Mononuclear cell (primary cell): ENCODE results near the gene SDCCAG8. TPM values are rescaled to one million over a fixed set of nuclear protein-coding genes. Genes with fewer than 3 reads are reported as not detected.

Experiments used
- H3K27me3 ChIP-seq: 2 replicates; pipeline ENCODE4 v1.6.0; 2011; ENCODE audit warnings: low read length, control low read depth; ENCODE audit not compliant: insufficient read depth
- H3K4me1 ChIP-seq: 2 replicates; pipeline ENCODE4 v1.5.1; 2011; ENCODE audit warnings: mild to moderate bottlenecking, low read length, control low read depth; ENCODE audit not compliant: insufficient read depth
- H3K4me3 ChIP-seq: 2 replicates; pipeline ENCODE4 v1.5.1; 2011; ENCODE audit warnings: mild to moderate bottlenecking, low read length, moderate library complexity
- H3K9me3 ChIP-seq: 2 replicates; pipeline ENCODE4 v1.5.1; 2011; ENCODE audit warnings: low read depth, mild to moderate bottlenecking, control low read depth, low read length
- total RNA-seq: library from RNA; depleted of rRNA; stranded (reverse); fragments of >200 nt; gene quantifications from one replicate; pipeline ENCODE4 v1.2.3, GENCODE V29; 2012

Gene SDCCAG8
- total RNA-seq, 1 donor: 29.3 TPM

DNA sequence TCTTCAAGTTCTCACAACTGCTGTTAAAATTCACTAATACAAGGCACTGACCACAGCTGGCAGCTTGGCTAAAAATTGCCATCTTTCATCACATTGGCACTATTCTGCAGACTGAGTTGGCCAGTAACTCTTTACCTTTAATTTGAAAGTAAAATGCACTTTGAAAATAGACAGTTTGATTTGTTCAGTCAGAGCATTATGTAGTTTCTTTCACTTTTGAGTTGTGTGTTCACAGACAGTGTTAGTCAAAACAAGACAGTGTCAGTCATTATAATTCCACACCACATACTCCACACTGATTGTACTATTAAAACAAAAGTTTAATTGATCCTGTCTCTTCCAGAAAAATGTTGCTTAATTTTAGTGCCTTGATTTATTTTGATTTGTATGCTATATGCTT lies 160.7 kb downstream of the SDCCAG8 start:
- Histone ChIP-seq H3K4me3 (no peak overlapping the region), H3K27me3 (no peaks in the 10 kb centered on the region), H3K4me1 (peaks cover 15% of the 10 kb centered on the region), H3K9me3 (no peaks in the 10 kb centered on the region)

DNA sequence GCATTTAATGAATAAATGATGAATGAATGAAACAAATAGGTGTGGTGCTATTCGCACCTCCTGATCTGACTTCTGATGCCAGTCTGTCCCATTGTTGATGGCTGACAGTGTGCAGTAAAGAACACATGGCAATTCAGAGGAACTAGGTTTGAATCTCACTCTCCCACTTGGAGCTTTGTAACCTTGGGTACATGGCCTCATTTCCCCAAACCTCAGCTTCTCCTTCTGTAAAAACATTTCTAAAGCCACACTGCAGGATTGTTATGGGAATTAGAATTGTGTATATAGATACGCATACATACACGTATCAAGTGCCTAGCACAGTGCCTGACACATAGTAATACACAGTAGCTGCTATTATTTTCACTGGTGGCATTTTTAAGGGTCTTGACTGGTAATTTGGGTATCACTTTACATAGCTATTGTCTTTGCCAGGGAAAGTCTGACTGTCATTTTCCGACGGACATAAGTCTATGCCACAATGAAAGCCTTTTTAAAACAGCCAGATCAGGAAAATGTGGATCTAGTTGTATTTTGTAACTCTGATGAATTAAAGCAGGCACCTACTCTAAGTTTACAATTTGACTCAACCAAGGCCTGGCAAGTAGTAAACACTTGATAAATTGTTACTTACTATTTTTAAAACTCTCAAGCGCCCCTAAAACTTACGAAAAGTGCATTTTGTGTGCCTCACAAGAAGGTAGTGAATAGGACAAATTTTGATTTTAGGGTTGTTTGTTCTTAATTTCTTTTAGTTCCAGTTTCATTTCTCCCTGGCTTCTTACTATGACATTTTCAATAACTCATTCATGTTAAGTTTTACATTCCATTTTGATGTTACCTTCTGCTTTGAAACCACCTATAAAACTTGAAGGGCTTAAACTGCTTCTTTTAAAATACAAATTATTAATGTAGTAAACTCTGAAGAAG lies 164.4 kb downstream of the SDCCAG8 start:
- H3K4me3 ChIP-seq: no peak overlapping the region
- peaks cover 22% of the 10 kb centered on the region for H3K4me1 ChIP-seq

DNA sequence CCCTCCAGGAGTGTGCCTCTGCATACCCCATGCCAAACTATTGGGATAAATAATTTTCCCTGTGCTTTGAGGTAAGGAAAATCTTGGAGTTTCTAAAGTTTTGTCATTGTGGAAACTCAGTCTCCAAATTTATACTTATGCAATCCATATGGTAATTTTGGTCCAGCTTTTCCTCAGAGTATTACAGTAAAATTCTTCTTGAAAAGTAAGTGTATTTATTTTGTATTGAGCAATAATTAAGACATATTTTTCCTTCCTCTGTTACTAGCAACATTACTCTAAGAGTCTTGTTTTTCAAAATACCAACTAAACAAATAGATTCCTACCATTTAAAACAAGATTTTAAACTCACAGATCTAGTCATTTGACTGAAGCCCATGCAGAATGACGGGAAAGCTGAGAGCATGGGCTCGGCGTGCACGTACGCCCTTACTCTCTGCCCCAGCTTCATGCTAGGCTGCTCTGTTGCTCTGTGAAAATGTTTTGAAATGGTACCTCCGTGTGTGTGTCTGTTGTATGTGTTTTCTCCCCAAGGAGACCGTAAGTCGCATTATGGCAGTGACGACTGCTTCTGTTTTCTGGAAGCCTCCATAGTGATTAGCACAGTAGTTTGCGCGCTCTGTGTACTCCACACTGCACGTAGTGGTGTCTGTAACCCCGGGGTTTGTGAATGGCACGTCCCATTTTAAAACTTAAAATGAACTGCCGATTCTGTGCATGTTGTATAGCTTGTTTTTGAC lies 165.3 kb downstream of the SDCCAG8 start:
- Histone ChIP-seq H3K9me3 (no peaks in the 10 kb centered on the region), H3K4me1 (peaks cover 22% of the 10 kb centered on the region), H3K4me3 (no peak overlapping the region), H3K27me3 (no peaks in the 10 kb centered on the region)

More for the DNA sequence above, 164.4 kb downstream of the SDCCAG8 start:
- Histone ChIP-seq H3K9me3 (no peaks in the 10 kb centered on the region), H3K27me3 (no peaks in the 10 kb centered on the region)

DNA sequence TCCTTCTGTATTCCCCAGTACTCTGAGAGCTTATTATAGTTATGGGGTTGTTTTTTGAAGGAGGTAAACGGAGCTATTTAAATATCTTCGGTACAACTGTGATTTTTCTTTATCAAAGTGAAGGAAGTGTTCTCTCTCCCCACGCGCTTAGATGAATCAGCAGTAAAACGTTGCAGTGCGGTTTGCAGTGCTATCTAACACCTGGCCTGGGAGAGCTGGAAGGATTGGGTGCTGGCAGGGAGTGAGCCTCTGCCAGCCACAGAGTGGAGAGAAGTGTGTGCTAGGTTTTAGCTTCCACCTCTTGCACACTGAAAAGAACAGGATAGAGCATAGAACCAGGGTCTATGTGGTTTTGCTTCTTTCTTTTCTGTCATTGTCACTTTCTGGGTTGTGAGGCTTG lies 165.9 kb downstream of the SDCCAG8 start:
- H3K4me1 ChIP-seq: peaks cover 22% of the 10 kb centered on the region
- H3K27me3 ChIP-seq: no peaks in the 10 kb centered on the region
- H3K9me3 ChIP-seq: no peaks in the 10 kb centered on the region
- H3K4me3 ChIP-seq: no peak overlapping the region

DNA sequence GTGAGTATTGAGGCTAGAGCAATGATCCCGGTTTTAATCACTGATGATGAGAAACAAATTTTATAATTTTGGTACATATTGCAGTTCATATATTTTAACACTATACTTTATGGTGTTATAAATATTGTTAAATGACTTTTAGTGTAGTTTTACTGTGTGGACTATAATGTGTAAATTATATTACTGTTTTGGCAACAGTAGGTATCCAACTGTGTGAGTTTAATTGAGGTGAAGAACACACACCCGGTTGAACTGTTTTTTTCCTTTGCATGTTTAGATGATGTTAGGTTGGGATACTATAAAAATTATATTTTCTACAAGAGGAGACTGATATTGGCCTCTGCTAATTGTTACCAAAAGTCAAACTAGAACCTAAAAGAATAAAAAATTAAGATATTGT lies 166.5 kb downstream of the SDCCAG8 start:
- Histone ChIP-seq H3K9me3 (no peaks in the 10 kb centered on the region), H3K4me1 (peaks cover 22% of the 10 kb centered on the region), H3K27me3 (no peaks in the 10 kb centered on the region), H3K4me3 (no peak overlapping the region)

DNA sequence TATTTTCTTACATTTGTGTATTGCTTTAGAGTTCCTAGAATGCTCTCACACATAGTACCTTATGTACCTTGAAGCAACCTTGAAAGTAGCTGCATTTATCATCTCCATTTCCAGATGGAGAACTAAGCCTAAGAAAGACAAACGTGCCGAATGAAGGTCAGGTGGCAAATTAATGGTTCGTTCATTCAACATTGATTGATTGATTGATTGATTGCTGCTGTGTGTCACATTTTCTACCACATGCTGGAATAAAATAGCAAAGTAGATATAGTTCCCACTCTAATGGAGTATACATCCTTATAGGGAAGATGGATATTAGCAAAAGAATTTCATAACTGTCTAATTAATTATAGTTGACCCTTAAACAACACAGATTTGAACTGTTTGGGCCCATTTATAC lies 172.2 kb downstream of the SDCCAG8 start:
- H3K27me3 ChIP-seq: no peaks in the 10 kb centered on the region
- H3K9me3 ChIP-seq: no peaks in the 10 kb centered on the region
- H3K4me3 ChIP-seq: no peak overlapping the region
- H3K4me1 ChIP-seq: no peaks in the 10 kb centered on the region

DNA sequence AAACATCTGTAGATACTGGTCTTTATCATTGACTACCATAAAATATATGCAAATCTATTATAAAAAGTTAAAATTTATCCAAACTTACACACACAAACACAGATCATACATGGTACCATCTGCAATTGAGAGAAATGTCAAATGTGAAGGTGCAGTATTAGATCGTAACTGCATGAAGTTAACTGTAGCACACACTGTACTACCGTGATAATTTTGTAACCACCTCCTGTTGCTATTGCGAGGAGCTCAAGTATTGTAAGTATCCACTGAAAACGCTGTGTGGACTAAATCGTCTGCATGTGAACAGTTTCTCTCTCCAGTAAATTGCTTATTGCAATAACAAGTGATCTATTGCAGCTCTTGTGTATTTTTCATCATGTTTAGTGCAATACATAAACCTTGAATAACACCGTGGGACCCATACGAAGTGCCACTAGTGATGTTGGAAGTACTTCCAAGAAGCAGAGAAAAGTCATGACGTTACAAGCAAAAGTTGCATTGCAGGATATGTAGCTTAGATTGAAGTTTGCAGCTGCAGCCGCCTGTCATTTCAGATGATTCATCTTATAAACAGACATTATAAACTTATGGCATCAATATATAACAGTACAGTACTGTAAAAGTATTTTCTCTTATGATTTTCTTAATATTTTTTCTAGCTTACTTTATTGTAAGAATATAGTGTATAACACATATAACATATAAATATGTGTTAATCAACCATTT lies 172.9 kb downstream of the SDCCAG8 start:
- Histone ChIP-seq H3K9me3 (no peaks in the 10 kb centered on the region), H3K4me3 (no peak overlapping the region), H3K27me3 (no peaks in the 10 kb centered on the region), H3K4me1 (no peaks in the 10 kb centered on the region)

DNA sequence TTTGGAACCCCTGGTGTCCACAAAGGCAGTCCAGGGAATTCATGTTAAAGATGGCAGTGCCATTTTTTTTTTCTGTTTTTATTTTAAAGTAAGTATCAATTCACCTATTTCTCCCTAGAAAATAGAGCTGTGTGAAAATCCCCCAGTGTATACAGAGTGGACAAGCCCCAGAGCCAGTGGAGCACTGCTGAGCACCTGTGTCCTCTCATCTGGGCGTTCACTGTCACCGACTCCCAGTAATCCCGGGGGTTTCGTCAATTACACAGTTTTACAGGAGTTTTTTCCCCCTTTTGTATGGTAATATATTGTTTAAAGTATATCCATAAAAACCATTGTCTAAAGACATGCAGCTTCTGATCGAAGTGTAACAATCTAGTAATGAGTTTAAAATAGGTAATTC lies 175.8 kb downstream of the SDCCAG8 start:
- Histone ChIP-seq H3K4me3 (no peak overlapping the region), H3K27me3 (no peaks in the 10 kb centered on the region)

DNA sequence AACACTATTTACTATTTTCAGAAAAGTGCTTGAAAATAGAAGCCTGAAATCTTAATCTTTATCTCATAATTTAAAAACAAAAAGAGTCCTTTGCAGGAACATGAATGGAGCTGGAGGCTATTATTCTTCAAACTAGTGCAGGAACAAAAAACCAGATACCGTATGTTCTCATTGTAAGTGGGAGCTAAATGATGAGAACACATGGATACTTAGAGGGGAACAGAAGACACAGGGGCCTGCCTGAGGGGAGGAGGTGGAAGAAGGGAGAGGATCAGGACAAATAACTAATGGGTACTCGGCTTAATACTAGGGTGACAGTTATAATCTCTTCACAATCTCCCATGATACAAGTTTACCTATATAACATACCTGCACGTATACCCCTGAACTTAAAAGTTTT lies 176.3 kb downstream of the SDCCAG8 start:
- H3K9me3 ChIP-seq: no peaks in the 10 kb centered on the region
- no peaks in the 10 kb centered on the region for H3K27me3 ChIP-seq
- no peak overlapping the region for H3K4me3 ChIP-seq
- no peaks in the 10 kb centered on the region for H3K4me1 ChIP-seq

More for the DNA sequence above, 175.8 kb downstream of the SDCCAG8 start:
- Histone ChIP-seq H3K9me3 (no peaks in the 10 kb centered on the region), H3K4me1 (no peaks in the 10 kb centered on the region)

DNA sequence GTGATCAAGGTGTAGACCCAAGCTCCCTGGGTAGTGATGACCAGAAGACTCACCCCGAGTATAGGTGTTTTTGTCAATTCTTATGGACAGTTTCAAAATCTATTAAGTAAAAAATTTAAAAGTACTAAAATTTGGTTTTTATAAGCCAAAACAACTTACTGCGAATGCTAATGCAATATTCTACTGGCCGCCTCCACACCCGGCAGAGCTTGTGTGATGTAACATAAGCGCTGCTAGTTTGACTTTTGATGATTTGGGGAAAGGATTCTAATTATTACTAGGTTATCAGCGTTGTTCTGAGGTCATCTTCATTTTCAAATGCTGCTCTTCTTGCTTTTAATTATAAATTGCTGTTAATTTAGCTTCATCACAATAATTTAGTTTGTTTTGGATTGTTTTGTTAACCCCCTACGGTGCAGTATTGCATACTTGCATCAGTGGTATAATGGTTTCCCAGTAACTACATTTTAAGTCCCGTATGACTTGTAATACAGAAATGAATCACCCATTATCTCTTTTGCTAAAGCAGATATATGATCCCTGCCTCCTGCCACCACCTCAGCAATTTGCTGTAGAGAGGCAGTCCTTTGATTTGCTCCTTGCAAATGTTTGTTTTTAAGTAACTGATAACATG lies 178.0 kb downstream of the SDCCAG8 start:
- Histone ChIP-seq H3K4me3 (no peak overlapping the region), H3K4me1 (no peaks in the 10 kb centered on the region), H3K9me3 (no peaks in the 10 kb centered on the region), H3K27me3 (no peaks in the 10 kb centered on the region)

DNA sequence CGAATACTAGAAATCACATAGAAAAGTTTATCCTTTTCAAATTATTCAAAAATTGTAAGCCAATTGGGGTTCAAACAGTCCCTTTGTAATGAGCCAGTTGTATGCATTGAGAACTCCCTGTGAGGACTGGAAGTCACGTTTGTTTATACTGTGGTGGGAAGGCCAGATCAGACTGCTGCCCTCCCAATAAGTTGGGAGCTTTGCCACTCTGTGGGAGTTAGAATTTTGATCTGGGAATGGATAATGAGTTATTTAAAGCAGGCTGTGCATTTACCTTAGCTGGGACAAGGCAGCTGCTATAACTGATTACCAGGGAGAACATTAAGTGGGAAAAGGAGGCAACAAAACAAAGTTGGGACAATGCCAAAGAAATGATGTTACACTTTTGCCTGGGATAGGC lies 178.8 kb downstream of the SDCCAG8 start:
- Histone ChIP-seq H3K4me3 (no peak overlapping the region), H3K27me3 (no peaks in the 10 kb centered on the region), H3K9me3 (no peaks in the 10 kb centered on the region), H3K4me1 (no peaks in the 10 kb centered on the region)

DNA sequence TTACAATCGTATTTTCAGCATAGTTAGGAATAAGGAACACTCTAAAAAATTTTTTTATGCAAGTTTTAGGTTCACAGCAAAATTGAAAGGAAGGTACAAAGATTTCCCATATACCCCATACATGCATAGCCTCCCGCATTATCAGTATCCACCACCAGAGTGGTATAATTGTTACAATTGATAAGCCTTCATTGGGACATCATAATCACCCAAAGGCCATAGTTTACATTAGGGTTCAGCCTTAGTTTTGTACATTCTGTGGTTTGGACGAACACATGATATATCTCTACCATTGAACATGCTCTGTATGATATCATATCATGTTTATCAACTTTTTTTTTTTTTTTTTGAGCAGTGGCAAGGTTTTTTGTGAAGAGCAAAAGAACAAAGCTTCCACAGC lies 180.0 kb downstream of the SDCCAG8 start:
- no peaks in the 10 kb centered on the region for H3K4me1 ChIP-seq
- no peaks in the 10 kb centered on the region for H3K27me3 ChIP-seq
- H3K9me3 ChIP-seq: no peaks in the 10 kb centered on the region
- H3K4me3 ChIP-seq: no peak overlapping the region

DNA sequence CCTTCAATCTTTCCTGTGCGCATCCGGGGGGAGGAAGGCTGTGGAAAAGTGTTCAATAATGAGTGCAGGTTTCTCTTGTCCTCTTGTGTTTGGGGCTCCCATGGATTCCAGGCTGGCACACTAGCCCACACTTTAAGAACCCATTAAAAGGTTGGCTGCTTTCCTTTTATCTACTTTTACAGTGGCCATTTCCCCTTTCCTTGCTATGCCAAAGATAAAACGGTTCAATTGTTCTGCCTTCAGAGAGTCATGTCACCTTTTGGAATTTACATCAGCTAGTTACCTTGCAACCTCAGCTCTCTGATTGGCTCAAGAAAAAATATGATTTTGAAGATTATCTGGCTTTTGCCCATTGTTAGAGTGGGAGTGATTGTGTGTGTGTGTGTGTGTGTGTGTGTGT lies 182.3 kb downstream of the SDCCAG8 start:
- H3K4me1 ChIP-seq: no peaks in the 10 kb centered on the region
- no peak overlapping the region for H3K4me3 ChIP-seq
- H3K9me3 ChIP-seq: no peaks in the 10 kb centered on the region
- no peaks in the 10 kb centered on the region for H3K27me3 ChIP-seq

DNA sequence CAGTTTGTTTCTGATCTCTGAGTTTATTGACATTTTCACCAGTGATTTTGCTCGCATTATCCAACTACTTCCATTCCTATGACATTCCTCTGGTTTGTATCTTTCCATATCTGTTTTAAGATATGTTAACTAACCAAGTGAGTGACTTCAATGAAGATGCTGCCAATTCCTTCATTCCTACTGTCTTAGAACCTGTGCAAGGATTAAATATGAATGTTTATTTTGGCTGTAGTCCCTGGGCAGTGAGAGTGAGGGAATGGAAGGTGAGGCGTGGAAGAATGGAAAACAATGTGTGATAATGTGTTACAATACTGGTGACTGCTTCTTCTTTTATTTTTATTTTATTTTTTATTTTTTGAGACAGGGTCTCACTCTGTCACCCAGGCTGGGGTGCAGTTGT lies 183.0 kb downstream of the SDCCAG8 start:
- Histone ChIP-seq H3K4me3 (no peak overlapping the region), H3K9me3 (no peaks in the 10 kb centered on the region), H3K27me3 (no peaks in the 10 kb centered on the region), H3K4me1 (peaks cover 3% of the 10 kb centered on the region)

DNA sequence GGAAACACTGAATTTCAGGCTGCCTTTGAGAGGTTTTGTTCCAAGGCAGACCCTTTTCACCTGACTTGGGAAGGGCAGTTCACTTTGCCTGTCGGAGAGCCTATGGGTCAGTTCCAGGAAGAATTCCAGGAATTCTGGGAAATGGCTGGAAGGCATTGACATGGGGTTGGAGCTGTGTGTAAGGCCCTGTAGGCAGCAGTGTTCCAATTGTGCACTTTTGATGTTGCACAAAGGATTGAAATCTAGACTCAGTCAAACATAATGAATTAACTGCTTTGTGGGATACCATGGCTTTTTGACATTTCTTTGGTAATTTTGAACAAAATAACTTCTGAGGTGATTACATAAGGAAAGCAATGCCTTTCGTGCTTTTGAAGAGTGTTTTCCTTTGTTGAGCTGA lies 184.6 kb downstream of the SDCCAG8 start:
- no peak overlapping the region for H3K4me3 ChIP-seq
- no peaks in the 10 kb centered on the region for H3K9me3 ChIP-seq
- peaks cover 7% of the 10 kb centered on the region for H3K4me1 ChIP-seq
- no peaks in the 10 kb centered on the region for H3K27me3 ChIP-seq
